NOMO-1 treated with DMSO at 0.1 percent for 48 hours (cell line): Measurements from ENCODE around the gene DYNC1H1.
A peak's percentile ranks its signal among the peaks of the same experiment; 100 is the strongest.

Experiments
- DNase-seq: peaks from one replicate; lab custom pipeline; 2025; ENCODE audit not compliant: unreplicated experiment; lab: John Stamatoyannopoulos, UW

DYNC1H1 gene

DNA sequence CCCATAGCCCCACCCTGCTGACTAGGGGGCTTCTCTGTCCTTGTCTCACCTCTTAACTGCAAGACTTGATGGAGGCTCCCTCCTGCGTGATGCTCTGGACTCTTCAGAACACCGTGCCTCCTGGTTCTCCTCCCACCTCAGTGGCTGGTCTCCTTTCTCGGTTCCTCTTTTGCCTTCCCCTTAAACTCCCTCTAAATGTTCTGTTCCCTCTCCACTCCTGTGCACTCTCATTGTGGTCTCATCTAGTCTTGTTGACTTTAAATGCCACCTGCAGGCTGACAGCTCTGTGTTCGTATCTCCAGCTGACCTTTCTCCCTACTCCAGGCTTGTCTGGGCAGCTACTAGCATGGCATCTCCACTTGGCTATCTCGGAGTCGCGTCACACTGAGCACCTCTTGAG, 28.3 kb downstream of the DYNC1H1 start:
- peak; percentile 94 for DNase-seq

DNA sequence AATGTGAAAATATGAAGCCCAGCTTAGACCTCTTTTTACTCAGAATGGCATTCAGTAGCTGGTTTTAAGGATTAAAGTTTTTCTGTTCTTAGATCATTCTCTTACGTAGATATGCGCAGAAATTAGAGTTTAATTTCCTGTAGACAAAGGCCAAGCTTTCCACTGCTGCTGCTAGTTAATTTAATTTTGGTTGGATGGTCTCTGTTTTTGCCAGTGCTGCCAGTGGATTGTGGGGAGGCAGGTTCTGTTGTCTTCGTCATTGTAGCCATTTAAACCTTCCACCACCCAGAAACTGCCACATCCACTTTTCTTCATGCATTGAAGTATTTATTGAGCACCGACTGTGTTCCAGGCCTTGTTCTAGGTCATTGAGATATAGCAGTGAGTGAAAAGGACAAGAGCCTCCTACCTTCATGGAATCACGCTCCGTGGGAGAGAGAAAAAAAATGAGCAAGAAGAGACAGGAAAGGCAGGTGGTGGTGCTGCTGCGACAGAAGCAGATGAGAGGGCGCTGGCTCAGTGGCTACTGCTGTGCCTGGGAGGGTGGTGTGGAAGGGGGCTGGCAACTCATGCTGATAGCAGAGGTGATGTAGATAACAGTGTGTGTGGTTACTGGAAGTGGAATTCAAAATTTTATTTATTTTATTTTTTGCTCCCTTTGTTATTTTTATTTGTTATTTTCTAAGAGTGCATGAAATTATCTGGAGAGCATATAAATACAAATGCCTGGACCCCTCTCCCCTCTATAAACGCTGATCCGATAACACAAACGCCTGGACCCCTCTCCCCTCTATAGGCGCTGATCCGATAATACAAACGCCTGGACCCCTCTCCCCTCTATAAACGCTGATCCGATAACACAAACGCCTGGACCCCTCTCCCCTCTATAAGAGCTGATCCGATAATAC, 33.3 kb downstream of the DYNC1H1 start:
- DNase-seq: no peak

DNA sequence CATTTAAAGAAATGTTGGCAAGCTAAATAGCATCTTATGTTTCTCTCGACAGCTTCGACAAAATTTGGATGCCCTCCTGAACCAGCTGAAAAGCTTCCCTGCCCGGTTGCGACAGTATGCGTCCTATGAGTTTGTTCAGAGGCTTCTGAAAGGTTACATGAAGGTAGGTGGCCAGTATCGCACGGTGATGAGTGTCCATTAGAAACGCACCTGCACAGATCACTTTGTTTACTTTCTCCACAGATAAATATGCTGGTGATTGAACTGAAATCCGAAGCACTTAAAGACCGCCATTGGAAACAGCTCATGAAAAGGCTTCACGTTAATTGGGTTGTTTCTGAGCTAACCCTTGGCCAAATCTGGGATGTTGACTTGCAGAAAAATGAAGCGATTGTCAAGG, 36.5 kb downstream of the DYNC1H1 start:
- DNase-seq: no peak

DNA sequence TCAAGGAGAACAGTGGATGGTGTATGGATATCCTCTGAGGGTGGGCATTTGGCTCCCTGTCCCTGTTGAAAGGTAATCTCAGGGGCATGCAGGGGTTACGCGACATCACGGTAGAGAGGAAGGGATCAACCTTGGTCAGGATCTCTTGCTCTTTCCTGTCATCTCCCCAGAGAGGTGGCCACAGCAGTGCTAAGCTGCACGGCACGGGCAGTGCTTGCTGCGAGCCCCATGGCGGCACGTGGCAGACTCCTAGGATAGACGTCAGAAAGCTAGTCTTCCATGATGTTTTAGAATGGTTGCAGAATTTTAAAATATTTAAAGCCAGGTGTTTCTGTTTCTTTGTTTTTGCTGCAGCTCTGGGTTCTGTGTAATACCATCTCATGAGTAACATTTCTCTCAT, 41.0 kb downstream of the DYNC1H1 start:
- DNase-seq: no peak

DNA sequence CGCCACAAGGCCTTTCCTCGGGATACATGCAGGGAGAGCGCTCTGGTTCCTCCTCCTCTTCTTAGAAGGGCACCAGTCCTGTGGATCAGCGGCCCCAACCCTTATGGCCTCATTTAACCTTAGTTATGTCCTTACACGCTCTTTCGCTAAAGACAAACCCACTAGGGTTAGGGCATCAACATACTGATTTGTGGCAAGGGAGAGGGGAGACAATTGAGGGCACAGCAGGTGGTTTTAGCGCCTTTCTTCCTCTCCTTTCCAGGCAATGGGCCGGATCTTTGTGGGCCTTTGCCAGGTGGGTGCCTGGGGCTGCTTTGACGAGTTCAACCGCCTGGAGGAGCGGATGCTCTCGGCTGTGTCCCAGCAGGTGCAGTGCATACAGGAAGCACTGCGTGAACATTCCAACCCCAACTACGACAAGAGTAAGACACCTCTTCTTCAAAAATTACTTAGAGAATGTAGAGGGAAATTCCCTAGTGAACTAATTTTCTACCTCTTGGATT, 43.6 kb downstream of the DYNC1H1 start:
- no peak for DNase-seq

DNA sequence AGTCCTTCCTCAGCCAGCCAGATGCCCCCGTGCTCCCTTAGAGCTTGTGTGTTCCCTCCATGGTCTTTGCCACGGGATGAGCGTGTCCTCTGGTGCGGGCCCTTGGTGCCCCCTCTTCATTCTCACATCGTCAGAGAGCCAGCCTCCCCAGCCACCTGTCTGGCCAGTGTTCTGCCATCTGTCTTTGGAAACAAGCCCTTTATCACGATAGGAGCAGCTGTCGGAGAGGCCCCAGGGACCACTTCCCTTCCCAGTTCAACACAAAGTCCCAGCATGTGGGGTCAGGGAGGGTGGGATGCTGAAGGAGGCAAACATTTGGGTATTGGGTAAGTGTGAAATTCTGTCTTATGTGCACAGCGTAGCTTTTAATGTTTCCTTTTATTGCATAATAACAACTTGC, 44.5 kb downstream of the DYNC1H1 start:
- no peak for DNase-seq

DNA sequence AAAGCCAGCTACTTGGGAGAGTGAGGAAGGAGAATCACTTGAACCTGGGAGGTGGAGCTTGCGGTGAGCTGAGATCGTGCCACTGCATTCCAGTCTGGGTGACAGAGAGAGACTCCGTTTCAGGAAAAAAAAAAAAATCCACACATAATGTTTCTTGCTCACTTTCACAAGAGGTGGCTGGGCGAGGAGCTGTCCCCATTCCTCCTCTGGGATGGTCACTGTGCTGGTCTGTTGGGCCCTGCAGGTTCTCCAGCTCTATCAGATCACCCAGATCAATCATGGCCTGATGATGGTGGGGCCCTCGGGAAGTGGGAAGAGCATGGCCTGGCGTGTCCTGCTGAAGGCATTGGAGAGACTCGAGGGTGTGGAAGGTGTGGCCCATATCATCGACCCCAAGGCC, 47.3 kb downstream of the DYNC1H1 start:
- no peak for DNase-seq

DNA sequence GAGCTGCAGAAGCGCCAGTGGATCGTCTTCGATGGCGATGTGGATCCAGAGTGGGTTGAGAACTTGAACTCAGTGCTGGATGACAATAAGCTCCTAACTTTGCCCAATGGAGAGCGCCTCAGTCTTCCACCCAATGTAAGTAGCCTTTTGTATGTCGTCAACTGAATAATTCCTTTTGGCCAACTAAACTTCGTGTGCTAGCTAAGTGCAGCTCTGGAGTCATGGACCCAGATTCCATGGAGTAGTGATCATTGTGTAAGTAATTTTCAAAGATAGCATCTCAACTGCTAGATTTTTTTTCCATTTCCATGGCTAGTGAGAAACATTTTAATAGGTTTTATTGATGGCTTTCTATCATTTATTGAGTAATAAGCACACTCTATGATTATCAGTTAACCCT, 48.0 kb downstream of the DYNC1H1 start:
- DNase-seq: no peak

DNA sequence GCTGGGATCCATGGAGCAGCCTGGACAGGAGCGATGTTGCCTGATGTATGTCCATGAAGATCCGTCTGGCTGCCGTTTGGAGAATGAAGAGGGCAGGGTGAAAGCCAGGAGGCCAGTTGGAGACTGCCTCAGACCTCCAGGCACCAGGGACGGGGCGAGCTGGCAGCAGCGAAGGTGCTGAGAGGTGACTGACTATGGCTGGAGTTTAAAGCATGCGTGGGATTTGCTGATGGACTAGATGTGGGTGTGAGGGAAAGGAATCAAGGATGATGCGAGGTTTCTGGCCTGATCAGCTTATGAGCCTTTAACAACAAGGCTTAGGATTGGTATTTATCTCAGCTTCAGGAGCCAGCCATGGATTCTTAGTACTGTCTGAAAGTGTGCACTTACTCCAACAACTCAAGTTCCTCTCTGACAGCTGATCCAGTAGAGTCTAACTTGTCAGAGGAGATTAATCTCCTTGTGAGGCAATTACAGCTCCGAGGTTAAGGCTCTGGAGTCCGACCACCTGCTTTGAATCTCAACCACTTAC, 49.4 kb downstream of the DYNC1H1 start:
- no peak for DNase-seq

DNA sequence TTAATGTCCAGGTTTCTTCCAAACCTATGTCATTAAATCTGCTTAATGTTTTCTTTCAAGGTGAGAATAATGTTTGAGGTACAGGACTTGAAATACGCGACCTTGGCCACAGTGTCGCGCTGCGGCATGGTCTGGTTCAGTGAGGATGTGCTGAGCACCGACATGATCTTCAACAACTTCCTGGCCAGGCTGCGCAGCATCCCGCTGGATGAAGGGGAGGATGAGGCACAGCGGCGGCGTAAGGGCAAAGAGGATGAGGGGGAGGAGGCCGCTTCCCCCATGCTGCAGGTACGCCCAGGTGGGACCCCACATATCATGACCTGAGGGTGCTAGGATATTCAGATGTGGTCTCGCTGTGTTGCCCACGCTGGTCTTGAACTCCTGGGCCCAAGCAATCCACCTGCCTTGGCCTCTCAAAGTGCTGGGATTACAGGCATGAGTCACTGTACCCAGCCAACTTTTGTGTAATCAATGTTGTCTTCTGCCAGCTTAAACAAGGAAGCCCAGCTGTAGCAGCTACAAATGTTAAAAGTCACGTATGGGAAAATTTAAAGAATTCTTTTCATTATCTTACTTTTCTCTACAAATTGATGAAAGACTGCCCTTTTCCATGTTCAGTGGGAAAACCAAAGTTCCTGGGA, 50.8 kb downstream of the DYNC1H1 start:
- DNase-seq: no peak

DNA sequence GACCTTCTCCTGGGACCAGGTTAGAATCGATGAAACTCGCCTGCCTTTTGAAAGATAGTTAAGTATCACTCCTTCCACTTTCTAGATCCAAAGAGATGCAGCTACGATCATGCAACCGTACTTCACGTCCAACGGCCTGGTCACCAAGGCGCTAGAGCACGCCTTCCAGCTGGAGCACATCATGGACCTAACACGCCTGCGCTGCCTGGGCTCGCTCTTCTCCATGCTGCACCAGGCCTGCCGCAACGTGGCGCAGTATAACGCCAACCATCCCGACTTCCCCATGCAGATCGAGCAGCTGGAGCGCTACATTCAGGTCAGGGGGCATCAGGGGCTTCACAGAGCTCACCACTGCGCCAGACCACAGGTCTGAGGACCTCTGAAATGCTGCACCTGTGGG, 51.4 kb downstream of the DYNC1H1 start:
- DNase-seq: no peak

DNA sequence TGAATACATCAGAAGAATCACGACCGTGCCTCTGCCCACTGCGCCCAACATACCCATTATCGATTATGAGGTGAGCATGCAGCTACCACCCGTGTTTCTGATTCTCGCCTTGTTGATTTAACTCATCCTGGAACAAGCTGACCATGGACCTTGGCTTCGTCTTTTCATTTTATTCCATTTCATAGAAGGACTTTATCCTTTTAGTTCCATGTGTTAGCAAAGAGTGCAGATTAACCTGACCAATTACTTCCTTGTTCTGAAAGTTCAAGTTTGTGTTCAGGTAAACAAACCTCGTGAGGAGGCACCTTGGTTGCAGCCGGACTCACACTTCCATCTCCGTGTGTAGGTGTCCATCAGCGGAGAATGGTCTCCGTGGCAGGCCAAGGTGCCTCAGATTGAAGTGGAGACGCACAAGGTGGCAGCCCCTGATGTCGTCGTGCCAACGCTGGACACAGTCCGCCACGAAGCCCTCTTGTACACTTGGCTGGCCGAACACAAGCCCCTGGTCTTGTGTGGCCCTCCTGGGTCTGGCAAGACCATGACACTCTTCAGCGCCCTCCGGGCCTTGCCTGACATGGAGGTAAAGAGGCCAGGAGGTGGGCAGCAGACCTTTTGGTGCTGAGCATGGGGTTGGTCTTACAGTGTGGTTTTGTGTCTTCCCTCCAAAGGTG, 52.2 kb downstream of the DYNC1H1 start:
- no peak for DNase-seq

DNA sequence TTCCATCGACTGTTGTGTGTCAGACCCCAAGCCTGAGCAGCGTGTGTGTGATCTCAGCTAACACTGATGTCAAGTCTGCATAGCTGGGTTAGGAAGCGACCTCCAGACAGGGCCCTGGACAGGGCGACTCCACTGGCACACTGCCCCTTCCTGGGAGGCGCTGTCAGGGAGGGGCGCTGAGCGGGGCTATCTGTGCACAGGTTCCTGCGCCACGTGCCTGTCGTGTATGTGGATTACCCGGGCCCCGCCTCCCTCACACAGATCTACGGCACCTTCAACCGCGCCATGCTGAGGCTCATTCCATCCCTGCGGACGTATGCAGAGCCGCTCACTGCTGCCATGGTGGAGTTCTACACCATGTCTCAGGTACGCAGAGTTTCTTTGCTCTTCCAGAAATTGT, 53.9 kb downstream of the DYNC1H1 start:
- DNase-seq: no peak

DNA sequence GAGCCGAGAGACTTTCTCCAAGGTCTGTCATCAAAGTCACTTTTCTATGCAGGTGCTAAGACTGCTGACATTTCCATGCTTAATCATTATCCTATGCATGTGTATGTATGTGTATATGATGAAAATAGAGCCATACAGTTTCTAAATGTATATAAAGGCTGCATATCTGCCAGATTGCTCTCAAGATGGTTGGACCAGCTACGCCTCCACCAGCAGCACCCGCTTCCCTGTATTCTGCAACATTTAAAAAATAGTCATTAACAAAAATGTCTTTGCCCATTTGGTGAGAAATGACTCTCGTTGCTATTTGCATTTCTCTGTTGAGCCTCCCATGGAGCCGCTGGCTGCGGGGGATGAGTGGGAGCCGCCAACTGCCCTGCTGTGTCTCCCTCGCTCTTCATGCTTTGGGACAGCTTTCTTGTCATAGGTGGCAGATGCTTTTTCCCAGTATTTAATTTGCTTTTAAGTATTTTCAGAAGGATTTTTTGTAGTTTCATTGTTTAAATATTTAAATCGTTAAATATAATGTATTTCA, 54.7 kb downstream of the DYNC1H1 start:
- DNase-seq: no peak

DNA sequence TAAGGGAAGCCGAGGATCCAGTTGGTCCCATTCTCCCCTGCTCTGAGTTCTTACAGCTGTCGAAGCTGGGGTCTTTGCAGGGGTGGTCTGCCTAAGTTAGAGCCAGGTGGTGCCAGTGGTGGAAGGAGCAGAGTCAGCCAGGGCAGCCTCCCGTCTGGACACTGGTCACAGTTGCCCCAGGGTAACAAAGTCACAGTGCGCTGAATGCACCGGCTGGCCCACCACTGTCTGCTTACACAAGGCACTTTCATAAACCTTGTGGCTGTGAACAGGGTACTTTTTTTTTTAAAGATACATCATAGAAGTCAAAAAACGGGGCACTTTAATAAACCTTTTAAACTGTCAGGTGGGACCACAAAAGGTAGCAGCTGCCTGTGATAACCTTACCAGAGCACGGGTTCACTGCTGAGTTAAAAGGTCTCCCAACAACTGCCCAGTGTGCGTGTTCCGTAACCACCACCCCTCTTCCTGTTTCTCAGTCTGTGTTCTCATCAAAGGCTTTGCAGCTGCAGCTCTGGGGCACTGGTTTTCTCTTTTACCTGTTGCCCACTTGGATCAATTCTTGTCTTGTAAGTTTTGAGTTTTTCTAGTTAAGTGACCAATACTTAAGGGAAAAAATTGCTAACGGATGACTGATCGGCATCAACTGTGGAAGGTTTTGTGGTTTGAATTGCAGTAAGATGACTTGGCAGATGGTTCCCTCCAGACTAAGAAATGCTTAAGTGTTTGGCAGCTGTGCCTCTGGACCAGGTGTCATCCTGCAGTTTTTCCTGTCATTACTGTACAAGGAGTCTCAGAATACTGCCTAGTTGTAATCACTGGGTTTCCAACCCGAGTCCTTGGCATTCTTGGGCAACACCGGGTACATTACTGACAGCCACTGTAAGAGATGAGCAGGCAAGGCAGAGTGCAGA, 55.9 kb downstream of the DYNC1H1 start:
- DNase-seq: no peak

DNA sequence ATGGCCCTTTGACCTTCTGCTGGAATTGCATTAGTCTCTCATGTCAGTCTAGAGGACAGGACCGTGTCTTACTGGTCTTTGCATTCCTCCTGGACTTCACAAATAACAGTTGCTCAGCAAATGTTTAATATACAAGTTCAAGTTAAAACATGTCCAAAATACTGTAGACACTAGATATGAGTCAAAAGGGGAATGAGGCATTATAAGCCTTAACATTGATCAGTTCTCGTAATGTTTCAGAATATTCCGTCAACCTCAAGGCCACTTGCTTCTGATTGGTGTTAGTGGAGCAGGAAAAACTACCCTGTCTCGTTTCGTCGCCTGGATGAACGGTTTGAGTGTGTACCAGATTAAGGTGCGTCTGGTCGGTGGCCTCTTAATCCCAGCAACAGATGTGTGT, 62.6 kb downstream of the DYNC1H1 start:
- no peak for DNase-seq

DNA sequence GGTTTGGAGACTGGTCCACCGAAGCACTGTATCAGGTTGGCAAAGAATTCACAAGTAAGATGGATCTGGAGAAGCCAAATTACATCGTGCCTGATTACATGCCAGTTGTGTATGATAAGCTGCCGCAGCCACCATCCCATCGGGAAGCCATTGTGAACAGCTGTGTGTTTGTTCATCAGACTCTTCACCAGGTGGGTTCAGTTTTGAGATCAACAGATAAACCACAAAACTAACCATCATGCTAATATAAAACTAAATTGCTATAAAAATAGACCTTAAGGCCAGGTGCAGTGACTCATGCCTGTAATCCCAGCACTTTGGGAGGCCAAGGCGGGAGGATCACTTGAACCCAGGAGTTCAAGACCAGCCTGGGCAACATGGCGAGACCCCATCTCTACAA, 63.6 kb downstream of the DYNC1H1 start:
- no peak for DNase-seq

DNA sequence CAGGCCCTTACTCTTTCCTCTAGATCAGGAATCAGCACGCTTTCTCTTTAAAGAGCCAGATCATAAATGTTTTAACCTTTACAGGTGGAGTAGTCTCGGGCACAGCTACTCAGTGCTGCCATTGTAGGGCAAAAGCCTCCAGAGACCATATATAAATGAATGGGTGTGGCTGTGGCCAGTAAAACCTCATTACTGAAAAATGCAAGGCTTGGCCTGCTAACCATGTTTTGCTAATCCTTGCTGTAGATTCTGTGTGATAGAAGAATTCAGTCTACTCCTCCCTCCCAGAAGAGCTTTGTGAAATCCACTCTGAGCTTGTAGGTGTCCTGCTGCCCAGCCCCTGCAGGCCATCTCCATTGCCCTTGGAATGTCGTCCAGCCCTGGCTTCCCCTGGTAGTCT, 64.4 kb downstream of the DYNC1H1 start:
- no peak for DNase-seq

DNA sequence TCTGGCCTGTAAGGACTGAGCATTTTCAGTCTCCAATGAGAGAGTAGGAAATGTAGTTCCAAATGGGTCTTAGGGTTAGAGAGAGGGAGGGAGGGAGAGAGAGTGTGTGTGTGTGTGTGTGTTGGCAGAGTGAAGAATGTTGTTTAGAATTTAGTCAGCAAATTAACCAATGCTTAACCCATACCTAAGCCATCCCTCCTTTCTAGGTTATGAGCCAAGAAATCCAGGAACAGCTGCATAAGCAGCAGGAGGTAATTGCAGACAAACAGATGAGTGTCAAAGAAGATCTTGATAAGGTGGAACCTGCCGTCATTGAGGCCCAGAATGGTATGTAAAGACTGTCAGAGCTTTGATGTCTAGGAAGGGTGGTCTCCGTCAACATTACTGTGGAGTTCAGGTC, 65.6 kb downstream of the DYNC1H1 start:
- DNase-seq: no peak

DNA sequence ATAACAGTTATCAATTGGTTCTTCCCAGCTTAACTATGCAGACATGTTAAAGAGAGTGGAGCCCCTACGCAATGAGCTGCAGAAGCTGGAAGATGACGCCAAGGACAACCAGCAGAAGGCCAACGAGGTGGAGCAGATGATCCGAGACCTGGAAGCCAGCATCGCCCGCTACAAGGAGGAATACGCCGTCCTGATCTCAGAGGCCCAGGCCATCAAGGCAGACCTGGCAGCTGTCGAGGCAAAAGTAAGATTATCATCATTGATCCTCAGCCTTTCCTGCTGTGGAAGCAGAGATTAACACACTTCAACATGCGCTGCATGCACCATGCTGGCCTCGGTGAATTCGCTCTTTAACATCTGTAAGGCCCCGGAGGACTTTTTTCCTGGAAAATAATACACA, 68.9 kb downstream of the DYNC1H1 start:
- DNase-seq: no peak
